ENCODE data around the gene NTN3. TPM values are rescaled to one million over a fixed set of nuclear protein-coding genes. Genes with fewer than 3 reads are reported as not detected.

The NTN3 gene
- total RNA-seq, 3 donors from 2014 or later (not counting 1 experiment from before 2014, with no cell fraction given): not detected

- Histone ChIP-seq H3K36me3 (ENCODE audit: control insufficient read depth, insufficient read depth, low read length) (no peaks in the 10 kb centered on the region), H3K4me1 (ENCODE audit: control insufficient read depth, insufficient read depth, low read length) (peaks cover 28% of the 10 kb centered on the region), H3K9me3 (ENCODE audit: control insufficient read depth, insufficient read depth, low read length) (no peaks in the 10 kb centered on the region), H3K27me3 (ENCODE audit: control insufficient read depth, insufficient read depth, low read length) (peaks cover 17% of the 10 kb centered on the region), H3K4me3 (ENCODE audit: low read length) (no peak overlapping the region), H3K27ac (ENCODE audit: low read length) (no peak overlapping the region)
- no peaks in the 10 kb centered on the region for H3K9me3 Mint-ChIP-seq
- H3K27me3 Mint-ChIP-seq (ENCODE audit: low read depth in 2 of 2): peaks cover 0 to 7% of the 10 kb centered on the region in 2 donors
- H3K4me1 Mint-ChIP-seq: peaks cover 12 to 17% of the 10 kb centered on the region in 2 donors
- no peak overlapping the region for H3K27ac Mint-ChIP-seq
- no peaks in the 10 kb centered on the region for H3K36me3 Mint-ChIP-seq
- 92% methylated on average over 9 of the region's 9 CpGs for WGBS (ENCODE audit: insufficient coverage)
- ATAC-seq (no peak), DNase-seq (no peak)
- no peak for TF ChIP-seq CTCF (IDR thresholded peaks at IDR 0.05)
- intact Hi-C loops (cut with micrococcal nuclease): no loop called here
- peak overlapping the region; percentile 67 for H3K4me3 Mint-ChIP-seq
Observed at GRCh38 chr16:2476345-2476720, 5.2 kb downstream of the NTN3 start.

- no peak for DNase-seq
- peak overlapping the region; percentile 67 for H3K4me3 Mint-ChIP-seq
- ATAC-seq: no peak
- no peaks in the 10 kb centered on the region for H3K9me3 Mint-ChIP-seq
- Histone ChIP-seq H3K4me1 (ENCODE audit: control insufficient read depth, insufficient read depth, low read length) (peaks cover 28% of the 10 kb centered on the region), H3K9me3 (ENCODE audit: control insufficient read depth, insufficient read depth, low read length) (no peaks in the 10 kb centered on the region), H3K27me3 (ENCODE audit: control insufficient read depth, insufficient read depth, low read length) (peaks cover 17% of the 10 kb centered on the region), H3K27ac (ENCODE audit: low read length) (no peak overlapping the region), H3K4me3 (ENCODE audit: low read length) (no peak overlapping the region), H3K36me3 (ENCODE audit: control insufficient read depth, insufficient read depth, low read length) (no peaks in the 10 kb centered on the region)
- peaks cover 0 to 7% of the 10 kb centered on the region in 2 donors for H3K27me3 Mint-ChIP-seq (ENCODE audit: low read depth in 2 of 2)
- H3K27ac Mint-ChIP-seq: no peak overlapping the region
- H3K36me3 Mint-ChIP-seq: no peaks in the 10 kb centered on the region
- WGBS (ENCODE audit: insufficient coverage): 97% methylated on average over 3 of the region's 3 CpGs
- intact Hi-C loops (cut with micrococcal nuclease): no loop called here
- peaks cover 12 to 17% of the 10 kb centered on the region in 2 donors for H3K4me1 Mint-ChIP-seq
- TF ChIP-seq CTCF (IDR thresholded peaks at IDR 0.05): no peak
Observed at GRCh38 chr16:2476741-2477140, 5.6 kb downstream of the NTN3 start.

- no peak for ATAC-seq
- H3K27ac Mint-ChIP-seq: no peak overlapping the region
Observed at GRCh38 chr16:2477327-2477726, 6.2 kb downstream of the NTN3 start.

More at GRCh38 chr16:2477327-2477726, 6.2 kb downstream of the NTN3 start:
- DNase-seq: no peak
- H3K4me3 Mint-ChIP-seq: no peak overlapping the region
- no peaks in the 10 kb centered on the region for H3K36me3 Mint-ChIP-seq
- Histone ChIP-seq H3K4me1 (ENCODE audit: control insufficient read depth, insufficient read depth, low read length) (peaks cover 24% of the 10 kb centered on the region), H3K9me3 (ENCODE audit: control insufficient read depth, insufficient read depth, low read length) (no peaks in the 10 kb centered on the region), H3K4me3 (ENCODE audit: low read length) (no peak overlapping the region), H3K27ac (ENCODE audit: low read length) (no peak overlapping the region), H3K36me3 (ENCODE audit: control insufficient read depth, insufficient read depth, low read length) (no peaks in the 10 kb centered on the region), H3K27me3 (ENCODE audit: control insufficient read depth, insufficient read depth, low read length) (peaks cover 11% of the 10 kb centered on the region)
- H3K9me3 Mint-ChIP-seq: no peaks in the 10 kb centered on the region
- TF ChIP-seq CTCF (IDR thresholded peaks at IDR 0.05): no peak
- peaks cover 0 to 7% of the 10 kb centered on the region in 2 donors for H3K27me3 Mint-ChIP-seq (ENCODE audit: low read depth in 2 of 2)
- H3K4me1 Mint-ChIP-seq: peaks cover 12 to 17% of the 10 kb centered on the region in 2 donors
- 94% methylated on average over 3 of the region's 3 CpGs for WGBS (ENCODE audit: insufficient coverage)
- intact Hi-C loops (cut with micrococcal nuclease): no loop called here
